ENCODE results near the gene CUEDC2.
A peak's percentile ranks its signal among the peaks of the same experiment; 100 is the strongest.

CUEDC2 gene

DNA sequence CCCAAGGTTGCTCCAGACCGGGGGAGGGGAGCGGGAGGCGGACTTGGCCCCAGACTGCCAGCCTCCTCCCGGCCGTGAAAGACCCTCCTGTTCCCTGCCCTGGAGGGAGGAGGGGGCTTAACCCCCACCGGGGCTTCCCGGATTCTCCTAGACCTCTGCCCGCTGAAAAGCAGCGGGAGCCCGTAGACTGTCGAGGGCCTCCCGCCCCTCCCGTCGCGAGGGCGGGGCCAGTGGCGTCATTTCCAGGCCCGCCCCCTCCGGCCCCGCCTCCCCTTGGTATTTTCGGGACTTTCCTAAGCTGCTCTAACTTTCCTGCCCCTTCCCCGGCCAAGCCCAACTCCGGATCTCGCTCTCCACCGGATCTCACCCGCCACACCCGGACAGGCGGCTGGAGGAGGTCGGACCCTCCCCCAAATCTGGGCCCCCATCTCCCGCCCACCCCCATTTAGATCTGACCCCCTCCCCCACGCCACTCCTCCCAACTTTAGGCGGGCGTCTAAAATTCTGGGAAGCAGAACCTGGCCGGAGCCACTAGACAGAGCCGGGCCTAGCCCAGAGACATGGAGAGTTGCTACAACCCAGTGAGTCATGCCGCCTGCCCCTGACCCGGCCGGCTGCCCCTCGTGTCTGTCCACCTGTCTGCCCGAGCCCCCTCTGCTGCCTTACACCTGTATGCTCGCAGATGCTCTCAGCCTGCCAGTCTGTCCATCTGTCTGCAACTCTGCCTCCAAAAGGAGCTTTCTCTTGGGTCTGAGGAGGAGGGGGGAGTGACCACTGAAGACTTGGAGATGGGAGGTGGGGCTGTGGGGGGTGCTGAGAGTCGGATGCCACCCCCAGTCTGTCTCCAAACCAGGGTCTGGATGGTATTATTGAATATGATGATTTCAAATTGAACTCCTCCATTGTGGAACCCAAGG is 36.7 kb downstream of the CUEDC2 start, which contains the start of gene NFKB2:
TSS of gene NFKB2 (plus strand) at position 306 of the 917 bp plus-strand sequence. CDS start at position 561, 255 bp downstream.
- DNase-seq = peak; percentile 19

DNA sequence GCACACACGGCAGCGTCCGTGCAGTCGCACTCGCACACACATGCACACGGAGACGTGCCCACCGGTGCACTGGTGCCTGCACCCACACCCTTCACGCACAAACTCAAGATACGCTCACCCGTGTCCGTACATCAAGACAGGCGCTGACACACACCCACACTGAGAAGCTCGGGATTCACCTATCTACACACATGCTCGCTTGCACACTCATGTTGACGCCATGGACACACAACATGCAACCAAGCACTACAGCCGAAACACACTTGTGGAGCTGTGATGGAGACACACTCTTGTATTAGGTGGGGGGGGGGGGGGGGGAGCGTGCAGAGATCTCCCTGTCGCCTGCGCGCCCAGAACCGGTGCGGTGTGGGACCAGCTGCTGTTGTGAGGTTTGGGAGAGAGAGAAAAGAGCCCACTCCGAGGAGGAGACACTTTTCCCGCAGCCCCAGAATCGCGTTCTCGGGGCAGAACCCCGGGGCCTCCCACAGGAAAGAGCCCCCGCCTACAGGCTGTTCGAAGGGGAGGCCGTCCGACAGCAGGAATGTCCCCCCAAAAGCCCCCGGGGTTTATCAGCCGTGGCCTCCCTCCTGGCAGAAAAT is 37.5 kb downstream of the CUEDC2 start:
- DNase-seq = no peak

DNA sequence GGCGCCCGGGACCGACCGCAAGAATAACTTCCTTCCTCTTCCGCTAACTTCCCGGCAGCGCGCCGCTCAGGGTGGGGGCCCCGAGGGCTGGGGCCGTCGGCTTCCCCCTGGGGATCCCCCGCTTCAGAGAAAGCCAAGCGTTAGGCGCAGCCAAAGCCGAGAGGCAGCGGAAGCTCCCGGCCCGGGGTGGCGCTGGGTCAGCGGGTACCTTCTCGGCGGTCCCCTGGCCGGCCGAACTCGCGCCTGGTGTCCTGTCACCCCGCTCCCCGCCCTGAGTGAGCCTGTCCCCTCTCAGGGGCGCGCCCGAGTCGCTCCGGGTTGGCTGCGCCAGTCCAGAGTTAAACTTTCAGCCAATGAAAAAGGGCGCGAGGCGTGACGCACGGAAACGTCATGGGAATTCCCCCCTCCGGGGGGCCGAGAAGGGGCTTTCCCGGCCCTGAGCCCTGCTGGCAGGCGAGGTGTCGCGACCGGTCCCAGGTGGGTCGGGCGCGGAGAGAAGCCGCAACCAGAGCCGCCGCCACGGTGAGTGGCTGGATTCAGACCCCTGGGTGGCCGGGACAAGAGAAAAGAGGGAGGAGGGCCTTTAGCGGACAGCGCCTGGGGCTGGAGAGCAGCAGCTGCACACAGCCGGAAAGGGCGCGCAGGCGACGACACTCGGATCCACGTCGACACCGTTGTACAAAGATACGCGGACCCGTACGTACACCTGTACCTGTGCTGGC is 38.1 kb downstream of the CUEDC2 start:
- peak; percentile 50 for DNase-seq

DNA sequence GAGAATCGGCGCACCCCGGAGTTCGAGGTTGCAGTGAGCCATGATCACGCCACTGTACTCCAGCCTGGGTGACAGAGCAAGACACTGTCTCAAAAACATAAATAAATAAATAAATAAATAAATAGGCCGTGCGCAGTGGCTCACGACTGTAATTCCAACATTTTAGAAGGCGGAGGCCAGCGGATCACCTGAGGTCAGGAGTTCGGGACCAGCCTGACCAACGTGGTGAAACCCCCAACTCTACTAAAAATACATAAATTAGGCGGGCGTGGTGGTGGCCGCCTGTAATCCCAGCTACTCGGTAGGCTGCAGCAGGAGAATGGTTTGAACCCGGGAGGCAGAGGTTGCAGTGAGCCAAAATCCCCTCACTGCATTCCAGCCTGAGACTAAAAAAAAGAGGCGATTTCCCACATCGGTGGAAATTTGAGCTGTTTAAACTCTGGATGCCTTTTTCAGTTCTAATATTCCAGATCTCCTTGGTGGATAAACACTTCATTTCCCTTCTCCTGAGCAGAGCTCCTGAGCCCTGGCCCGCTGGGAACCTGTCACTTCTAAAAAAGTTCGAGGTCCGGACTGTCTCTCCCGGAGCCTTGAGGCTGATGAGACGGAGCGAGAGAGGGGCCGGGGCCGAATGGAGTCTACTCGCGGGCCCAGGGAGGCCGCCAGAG is 38.8 kb downstream of the CUEDC2 start:
- DNase-seq = no peak

DNA sequence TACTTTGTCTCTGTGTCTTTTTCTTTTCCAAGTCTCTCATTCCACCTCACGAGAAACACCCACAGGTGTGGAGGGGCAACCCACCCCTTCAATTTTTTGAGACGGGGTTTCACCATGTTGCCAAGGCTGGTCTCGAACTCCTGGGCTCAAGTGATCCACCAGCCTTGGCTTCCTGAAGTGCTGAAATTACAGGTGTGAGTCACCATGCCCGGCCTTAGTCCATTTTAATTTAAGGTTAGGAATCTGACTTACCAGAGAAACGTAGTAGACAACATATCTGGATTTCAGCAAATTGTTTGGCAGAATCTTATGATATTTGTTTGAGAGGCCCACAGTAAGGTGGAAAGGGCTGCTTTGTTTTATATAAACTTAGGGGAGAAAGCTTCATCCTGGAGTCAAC is 40.1 kb downstream of the CUEDC2 start:
- DNase-seq = no peak

DNA sequence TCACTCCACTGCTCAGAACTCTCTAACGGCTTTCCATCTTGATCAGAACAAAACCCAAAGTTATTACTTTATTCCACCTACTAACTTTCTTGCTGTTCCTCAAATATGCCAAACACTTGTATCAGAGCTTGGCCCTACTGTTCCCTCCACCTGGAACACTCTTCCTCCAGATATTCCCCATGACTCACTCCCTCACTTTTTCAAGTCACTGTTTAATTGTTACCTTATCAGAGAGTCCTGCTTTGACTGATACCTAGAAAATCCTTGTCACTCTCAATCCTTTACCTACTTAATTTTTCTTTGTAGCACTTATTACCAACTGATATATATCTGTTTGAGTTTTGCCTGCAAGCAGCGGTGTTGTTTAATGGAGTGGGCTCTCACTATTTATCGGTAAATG is 42.5 kb downstream of the CUEDC2 start:
- no peak for DNase-seq

DNA sequence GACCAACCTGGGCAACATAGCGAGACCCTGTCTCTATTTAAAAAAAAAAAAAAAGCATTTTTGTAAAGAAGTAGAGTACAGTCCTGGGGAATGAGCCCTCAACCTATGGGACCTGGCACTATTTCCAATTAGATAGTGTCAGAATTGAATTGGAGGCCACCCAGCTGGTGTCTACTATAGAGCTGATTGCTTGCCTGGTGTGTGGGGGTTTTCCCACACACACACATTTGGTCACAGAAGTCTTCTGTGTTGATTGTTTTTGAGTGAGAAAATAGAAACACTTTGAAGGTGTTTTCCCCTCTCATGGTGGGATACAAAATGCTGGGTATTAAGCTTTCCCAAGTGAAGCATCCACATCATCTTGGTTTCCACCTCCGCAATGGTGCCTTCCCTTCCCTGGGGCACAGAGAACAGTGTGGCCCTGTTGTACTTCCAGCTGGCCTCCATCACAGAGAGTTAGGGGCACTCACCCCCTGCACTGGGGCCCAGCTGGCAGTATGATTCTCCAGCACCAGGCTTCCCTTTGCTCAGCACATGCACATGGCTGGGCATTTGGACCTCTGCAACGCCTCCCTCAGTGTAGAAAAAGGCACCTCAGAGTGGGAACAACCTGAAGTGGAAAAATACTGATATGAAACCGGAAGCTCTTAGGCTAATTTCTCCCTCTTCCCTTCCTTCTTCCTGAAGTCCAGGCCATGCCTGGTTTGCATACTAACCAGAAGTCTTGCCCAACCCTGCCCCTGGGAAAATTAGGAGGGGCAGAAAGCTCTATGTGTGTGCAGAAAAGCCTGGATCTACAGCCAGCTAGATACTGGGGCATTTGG is 47.6 kb downstream of the CUEDC2 start:
- no peak for DNase-seq

DNA sequence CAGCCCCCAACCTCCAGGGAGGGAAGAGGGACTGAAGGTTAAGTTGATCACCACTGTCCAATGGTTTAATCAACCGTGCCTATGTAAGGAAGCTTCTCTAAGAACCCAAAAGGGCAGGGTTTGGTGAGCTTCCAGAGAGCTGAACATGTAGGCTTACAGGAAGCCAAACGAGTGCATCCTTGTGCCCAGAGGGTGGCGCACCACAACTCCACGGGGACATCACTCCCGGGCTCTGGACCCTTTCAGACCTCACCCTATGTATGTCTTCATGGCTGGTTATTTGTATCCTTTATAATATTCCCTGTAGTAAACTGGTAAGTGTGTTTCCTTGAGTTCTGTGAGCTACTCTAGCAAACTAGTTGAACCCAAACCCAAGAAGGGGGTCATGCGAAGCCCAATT is 48.3 kb downstream of the CUEDC2 start:
- no peak for DNase-seq

DNA sequence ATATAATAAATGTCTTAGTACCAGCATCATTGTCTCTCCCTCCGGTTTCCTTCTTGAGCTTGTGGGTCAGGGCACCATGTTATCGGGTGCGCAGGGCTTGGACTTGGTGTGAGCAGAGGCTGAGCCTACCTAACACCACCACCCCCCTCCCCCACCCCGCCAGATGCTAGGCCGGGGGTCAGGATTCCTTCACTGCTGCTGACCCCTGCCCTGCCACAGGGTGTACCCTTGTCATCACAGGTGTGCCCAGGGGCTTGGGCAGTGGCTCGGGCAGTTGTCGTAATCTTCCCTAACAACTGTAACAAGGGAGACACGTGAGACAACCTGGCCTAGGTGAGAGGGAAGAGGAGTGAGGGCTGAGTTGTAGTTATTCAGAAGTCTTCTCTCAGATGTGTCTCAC is 49.5 kb downstream of the CUEDC2 start:
- no peak for DNase-seq

DNA sequence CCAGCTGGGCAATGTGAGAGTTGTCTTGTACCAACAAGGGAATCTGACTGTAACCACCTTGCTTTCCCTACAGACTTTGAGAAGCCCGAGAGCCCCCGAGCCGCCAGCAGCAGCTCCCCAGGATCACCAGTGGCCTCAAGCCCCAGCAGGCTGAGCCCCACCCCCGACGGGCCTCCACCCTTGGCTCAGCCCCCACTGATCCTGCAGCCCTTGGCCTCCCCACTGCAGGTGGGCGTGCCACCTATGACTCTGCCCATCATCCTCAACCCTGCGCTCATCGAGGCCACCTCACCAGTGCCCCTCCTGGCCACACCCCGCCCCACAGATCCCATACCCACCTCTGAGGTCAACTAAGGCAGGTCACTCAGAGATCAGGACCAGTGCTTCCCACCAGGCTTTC is 50.4 kb downstream of the CUEDC2 start:
- no peak for DNase-seq

DNA sequence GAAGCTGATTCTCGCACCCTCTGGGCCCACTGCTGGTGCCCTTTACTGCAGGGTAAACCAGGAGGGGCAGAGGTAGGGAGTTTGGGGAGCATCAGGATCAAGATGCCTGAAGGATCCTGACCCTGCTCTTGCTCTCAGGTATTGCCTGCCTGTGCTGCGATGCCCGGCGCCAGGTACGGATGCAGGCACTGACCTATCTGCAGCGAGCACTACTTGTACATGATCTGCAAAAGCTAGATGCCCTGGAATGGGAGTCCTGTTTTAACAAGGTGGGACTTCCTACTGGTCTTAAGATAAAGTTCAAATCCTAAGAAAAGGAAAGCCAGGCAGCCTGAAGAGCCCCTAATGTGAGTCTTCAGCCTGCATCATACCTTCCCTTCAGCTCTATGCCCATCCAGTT is 53.0 kb downstream of the CUEDC2 start:
- no peak for DNase-seq

DNA sequence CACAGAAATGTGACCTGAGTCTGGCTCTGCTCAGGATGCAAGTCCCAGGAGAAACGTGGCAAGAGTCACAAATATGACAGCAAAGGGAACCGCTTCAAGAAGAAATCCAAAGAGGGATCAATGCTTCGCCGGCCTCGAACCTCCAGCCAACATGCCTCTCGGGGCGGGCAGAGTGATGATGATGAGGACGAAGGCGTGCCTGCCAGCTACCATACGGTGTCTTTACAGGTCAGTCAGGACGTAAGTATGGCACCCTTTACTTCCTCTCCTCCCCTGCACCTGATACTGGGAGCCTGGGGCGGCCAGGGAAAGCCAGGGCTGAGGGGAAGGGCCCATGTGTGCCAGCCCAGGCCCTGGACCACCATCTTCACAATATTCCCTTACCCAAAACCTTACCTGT is 55.5 kb downstream of the CUEDC2 start:
- no peak for DNase-seq

DNA sequence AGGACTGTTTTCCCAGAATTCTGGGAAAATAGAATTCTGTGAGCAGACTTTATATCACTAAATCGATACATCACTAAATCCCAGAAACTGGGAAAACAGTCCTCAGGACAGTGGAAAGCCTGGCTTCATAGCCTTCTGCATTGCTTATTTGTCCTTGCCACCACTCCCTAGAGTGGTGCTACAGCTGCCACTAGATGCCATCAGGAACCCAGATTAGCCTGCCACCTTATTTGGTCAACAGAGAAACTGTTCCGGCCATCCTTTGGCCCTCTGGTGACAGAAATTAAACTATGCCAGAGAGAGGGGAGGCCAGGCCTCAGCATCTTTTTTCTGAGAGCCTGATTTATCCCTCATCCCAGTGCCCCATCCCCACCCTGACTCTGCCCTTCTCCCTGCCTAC is 56.5 kb downstream of the CUEDC2 start:
- no peak for DNase-seq

DNA sequence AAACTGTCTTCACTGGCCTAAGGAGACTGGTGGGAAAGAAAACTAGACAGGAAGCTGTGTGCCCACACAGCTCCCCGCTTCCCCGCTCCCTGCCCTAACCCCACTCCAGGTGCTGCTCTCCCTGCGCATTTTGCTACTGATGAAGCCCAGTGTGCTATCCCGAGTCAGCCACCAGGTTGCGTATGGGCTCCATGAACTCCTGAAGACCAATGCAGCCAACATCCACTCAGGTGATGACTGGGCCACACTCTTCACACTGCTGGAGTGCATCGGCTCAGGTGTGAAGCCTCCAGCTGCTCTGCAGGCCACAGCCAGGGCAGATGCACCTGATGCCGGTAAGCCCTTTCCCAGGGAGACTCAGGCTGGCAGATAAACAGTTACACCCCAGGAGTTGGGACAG is 57.1 kb downstream of the CUEDC2 start:
- DNase-seq = no peak

Measured in COR-L47 (cell line).